Smooth muscle cell (in vitro differentiated cells): ENCODE measurements around the gene GGACT. TPM values are rescaled to one million over a fixed set of nuclear protein-coding genes. Genes with fewer than 3 reads are reported as not detected.

Experiments
- DNase-seq: peaks from one replicate; lab custom pipeline; 2025; ENCODE audit not compliant: unreplicated experiment; lab: John Stamatoyannopoulos, UW
- H2AFZ ChIP-seq: fragments of 200-600 bp; sonication (generic); 2 replicates; pipeline ENCODE4 v1.6.0; 2016; ENCODE audit warnings: antibody characterized with exemption, low read depth, mild to moderate bottlenecking
- H3F3A ChIP-seq: fragments of 200-600 bp; sonication (generic); 2 replicates; pipeline ENCODE4 v1.6.0; 2017; ENCODE audit warnings: antibody characterized with exemption, low read depth
- H3K27ac ChIP-seq: fragments of 200-600 bp; sonication (generic); 2 replicates; pipeline ENCODE4 v1.5.1; 2016; ENCODE audit warnings: low read depth, mild to moderate bottlenecking
- H3K27me3 ChIP-seq: fragments of 200-600 bp; sonication (generic); 2 replicates; pipeline ENCODE4 v1.6.1; 2016; ENCODE audit warnings: low read depth, mild to moderate bottlenecking
- H3K36me3 ChIP-seq: fragments of 200-600 bp; sonication (generic); 2 replicates; pipeline ENCODE4 v1.5.1; 2016; ENCODE audit warnings: low read depth
- H3K4me1 ChIP-seq: fragments of 200-600 bp; sonication (generic); 2 replicates; pipeline ENCODE4 v1.5.1; 2016; ENCODE audit warnings: low read depth
- H3K4me2 ChIP-seq: fragments of 200-600 bp; sonication (generic); 2 replicates; pipeline ENCODE4 v1.6.0; 2016; ENCODE audit warnings: mild to moderate bottlenecking
- H3K4me3 ChIP-seq: fragments of 200-600 bp; sonication (generic); 2 replicates; pipeline ENCODE4 v1.5.1; 2016; ENCODE audit warnings: mild to moderate bottlenecking
- H3K79me2 ChIP-seq: fragments of 200-600 bp; sonication (generic); 2 replicates; pipeline ENCODE4 v1.6.0; 2016; ENCODE audit warnings: low read depth, mild to moderate bottlenecking
- H3K9ac ChIP-seq: fragments of 200-600 bp; sonication (generic); 2 replicates; pipeline ENCODE4 v1.6.0; 2016; ENCODE audit warnings: low read depth
- H3K9me3 ChIP-seq: fragments of 200-600 bp; sonication (generic); replicated peaks from 2 replicates; pipeline ENCODE4 v1.5.1; 2016; ENCODE audit warnings: low read depth
- H4K20me1 ChIP-seq: fragments of 200-600 bp; sonication (generic); 2 replicates; pipeline ENCODE4 v1.6.0; 2016; ENCODE audit warnings: low read depth
- CTCF ChIP-seq: fragments of 200-600 bp; sonication (generic); IDR thresholded peaks from 2 replicates; pipeline ENCODE4 v1.5.1; 2017; ENCODE audit warnings: borderline replicate concordance, mild to moderate bottlenecking, antibody characterized with exemption; ENCODE audit not compliant: insufficient read depth, poor library complexity, severe bottlenecking
- WGBS: methylation state at CpG from one replicate; pipeline ENCODE4 v1.1.7; 2016; ENCODE audit warnings: low lambda C conversion rate; 5-methylcytosine and 5-hydroxymethylcytosine counted together
- polyA plus RNA-seq: library from polyadenylated mRNA; unstranded; fragments of >200 nt; fragmentation: Nextera tagmentation; extraction: Ambion mirVana; gene quantifications from 2 replicates; pipeline ENCODE4 v1.2.1, GENCODE V29; 2016
- total RNA-seq: library from RNA; depleted of rRNA; stranded (reverse); fragments of >200 nt; gene quantifications from 2 replicates; pipeline ENCODE4 v1.2.3, GENCODE V29; 2014

The GGACT gene
- total and polyA plus RNA-seq, 2 experiments from 2014 or later = 2.5 to 7.1 TPM

- Histone ChIP-seq H3K79me2 (no peaks in the 10 kb centered on the region), H2AFZ (no peak overlapping the region), H3K4me2 (no peak overlapping the region), H3K4me3 (no peak overlapping the region), H3K27ac (no peak overlapping the region), H3K4me1 (no peaks in the 10 kb centered on the region), H3K9me3 (no peaks in the 10 kb centered on the region), H3K9ac (no peak overlapping the region), H3K36me3 (no peaks in the 10 kb centered on the region), H4K20me1 (no peaks in the 10 kb centered on the region), H3F3A (no peaks in the 10 kb centered on the region), H3K27me3 (no peaks in the 10 kb centered on the region)
- WGBS = 65% methylated on average over 7 of the region's 7 CpGs
- no peak for DNase-seq
- no peak for TF ChIP-seq CTCF
Observed at GRCh38 chr13:100561599-100562204, 26.9 kb downstream of the GGACT start.

GRCh38 chr13:100561158-100561499, 27.5 kb downstream of the GGACT start:
- no peak overlapping the region for H2AFZ ChIP-seq
- no peak for TF ChIP-seq CTCF

DNA sequence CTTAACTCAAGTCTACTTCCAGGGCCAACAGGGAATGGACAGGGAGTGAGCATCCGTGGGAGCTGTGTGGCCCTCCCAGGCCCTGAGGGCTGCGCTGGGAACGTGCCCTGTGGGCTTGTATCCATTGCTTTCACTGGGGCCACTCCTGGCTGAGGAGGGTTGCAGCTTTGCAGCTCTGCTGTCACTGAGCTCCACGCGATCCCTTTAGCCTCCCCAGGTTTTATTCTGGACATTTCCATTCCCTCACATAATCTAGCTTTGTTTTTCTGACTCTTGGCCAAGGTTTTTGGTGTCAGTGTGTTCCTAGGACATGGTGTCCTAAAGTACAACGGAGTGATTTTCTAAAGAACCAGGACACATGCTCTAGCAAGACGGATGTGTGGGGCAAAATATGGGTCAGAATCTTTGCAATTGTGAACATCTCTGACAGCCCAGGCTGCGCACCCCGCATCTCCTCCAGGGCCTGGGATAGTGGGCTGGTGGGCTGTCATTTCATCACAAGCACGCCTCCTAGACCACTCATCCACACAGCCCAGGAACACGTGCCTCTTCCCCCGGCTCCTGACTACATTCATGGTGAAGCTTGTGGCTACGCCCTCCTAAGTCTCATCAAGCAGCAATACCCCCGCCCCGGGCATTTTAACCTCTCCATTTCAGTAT, 28.0 kb downstream of the GGACT start:
- no peaks in the 10 kb centered on the region for H3K9me3 ChIP-seq
- H3K4me3 ChIP-seq = no peak overlapping the region
- no peak for DNase-seq
- no peak overlapping the region for H2AFZ ChIP-seq
- no peak for TF ChIP-seq CTCF
- no peaks in the 10 kb centered on the region for H3K4me1 ChIP-seq
- no peaks in the 10 kb centered on the region for H3K79me2 ChIP-seq
- no peak overlapping the region for H3K4me2 ChIP-seq
- no peaks in the 10 kb centered on the region for H4K20me1 ChIP-seq
- H3K36me3 ChIP-seq = no peaks in the 10 kb centered on the region
- no peaks in the 10 kb centered on the region for H3K27me3 ChIP-seq
- WGBS = 91% methylated on average over 15 of the region's 15 CpGs
- H3K9ac ChIP-seq = no peak overlapping the region
- no peak overlapping the region for H3K27ac ChIP-seq
- no peaks in the 10 kb centered on the region for H3F3A ChIP-seq

More at GRCh38 chr13:100561158-100561499, 27.5 kb downstream of the GGACT start:
- Histone ChIP-seq H3K9ac (no peak overlapping the region), H3K27ac (no peak overlapping the region), H3K4me3 (no peak overlapping the region), H3K9me3 (no peaks in the 10 kb centered on the region), H3F3A (no peaks in the 10 kb centered on the region), H3K79me2 (no peaks in the 10 kb centered on the region), H3K4me2 (no peak overlapping the region), H4K20me1 (no peaks in the 10 kb centered on the region), H3K4me1 (no peaks in the 10 kb centered on the region), H3K27me3 (no peaks in the 10 kb centered on the region), H3K36me3 (no peaks in the 10 kb centered on the region)
- DNase-seq = no peak
- 83% methylated on average over 2 of the region's 2 CpGs for WGBS

DNA sequence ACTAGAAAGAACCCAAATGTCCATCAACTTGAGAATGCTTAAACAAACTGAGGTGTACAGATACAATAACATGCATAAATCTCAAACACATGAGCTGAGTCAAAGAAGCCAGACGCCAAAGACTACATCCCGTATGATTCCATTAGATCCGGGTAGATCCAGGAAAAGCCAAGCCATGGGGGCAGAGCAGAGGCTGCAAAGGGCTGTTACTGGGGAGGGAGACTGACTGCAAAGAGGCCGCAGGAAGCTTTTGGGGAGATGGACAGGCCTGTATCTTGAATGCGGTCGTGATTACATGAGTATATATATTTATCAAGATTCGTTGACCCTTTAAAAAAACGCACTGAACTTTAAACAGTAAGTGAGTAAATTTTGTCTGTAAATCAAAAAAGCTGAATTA, 28.7 kb downstream of the GGACT start:
- no peak for TF ChIP-seq CTCF
- Histone ChIP-seq H3K9ac (no peak overlapping the region), H3K4me3 (no peak overlapping the region), H3F3A (no peaks in the 10 kb centered on the region), H4K20me1 (no peaks in the 10 kb centered on the region), H3K9me3 (peaks cover 3% of the 10 kb centered on the region), H3K4me2 (no peak overlapping the region), H3K27ac (no peak overlapping the region), H3K4me1 (no peaks in the 10 kb centered on the region), H3K36me3 (no peaks in the 10 kb centered on the region), H2AFZ (no peak overlapping the region), H3K27me3 (no peaks in the 10 kb centered on the region), H3K79me2 (no peaks in the 10 kb centered on the region)
- WGBS = 75% methylated on average over 8 of the region's 8 CpGs
- no peak for DNase-seq
